Upper lobe of left lung (tissue), 4 donors: ENCODE results near the gene RPL3.

Source experiments
- CTCF ChIP-seq, 6 experiments: fragments of 450-650 bp in 4 of 6; fragments of 200-600 bp in 2 of 6; sonication (generic) in 2 of 6; IDR thresholded peaks; one replicate each; pipeline ENCODE4 v1.5.1; 2016 to 2019; ENCODE audit warnings: antibody characterized with exemption in 6 of 6
- EP300 ChIP-seq, 4 donors: sonication (generic); formaldehyde crosslinking; IDR thresholded peaks; one replicate each; pipeline ENCODE4 v1.5.1; 2017; ENCODE audit warnings: antibody characterized with exemption in 4 of 4, control low read depth in 2 of 4
- POLR2A ChIP-seq, 4 donors: fragments of 450-650 bp; IDR thresholded peaks; one replicate each; pipeline ENCODE4 v1.5.1; 2016 to 2017; ENCODE audit warnings: antibody characterized with exemption in 4 of 4, mild to moderate bottlenecking in 2 of 4
- POLR2AphosphoS5 ChIP-seq, 2 donors: sonication (generic); formaldehyde crosslinking; IDR thresholded peaks; one replicate each; pipeline ENCODE4 v1.5.1; 2017; ENCODE audit warnings: antibody characterized with exemption in 2 of 2

- TF ChIP-seq POLR2A (IDR thresholded peaks at IDR 0.05) (no peak), POLR2AphosphoS5 (IDR thresholded peaks at IDR 0.05) (no peak), CTCF (IDR thresholded peaks at IDR 0.05) (no peak), EP300 (IDR thresholded peaks at IDR 0.05) (no peak)
Measured at GRCh38 chr22:39360674-39361413, 41.4 kb upstream of the RPL3 start.
